GM18867 (cell line): ENCODE measurements around the gene SEMA6A.

ENCODE experiments used
- ATAC-seq: cut with Tn5 transposase; IDR thresholded peaks from one replicate; pipeline ENCODE4 v1.9.1; 2021; ENCODE audit warnings: mild to moderate bottlenecking, moderate library complexity; ENCODE audit not compliant: unreplicated experiment

The SEMA6A gene, protein sequence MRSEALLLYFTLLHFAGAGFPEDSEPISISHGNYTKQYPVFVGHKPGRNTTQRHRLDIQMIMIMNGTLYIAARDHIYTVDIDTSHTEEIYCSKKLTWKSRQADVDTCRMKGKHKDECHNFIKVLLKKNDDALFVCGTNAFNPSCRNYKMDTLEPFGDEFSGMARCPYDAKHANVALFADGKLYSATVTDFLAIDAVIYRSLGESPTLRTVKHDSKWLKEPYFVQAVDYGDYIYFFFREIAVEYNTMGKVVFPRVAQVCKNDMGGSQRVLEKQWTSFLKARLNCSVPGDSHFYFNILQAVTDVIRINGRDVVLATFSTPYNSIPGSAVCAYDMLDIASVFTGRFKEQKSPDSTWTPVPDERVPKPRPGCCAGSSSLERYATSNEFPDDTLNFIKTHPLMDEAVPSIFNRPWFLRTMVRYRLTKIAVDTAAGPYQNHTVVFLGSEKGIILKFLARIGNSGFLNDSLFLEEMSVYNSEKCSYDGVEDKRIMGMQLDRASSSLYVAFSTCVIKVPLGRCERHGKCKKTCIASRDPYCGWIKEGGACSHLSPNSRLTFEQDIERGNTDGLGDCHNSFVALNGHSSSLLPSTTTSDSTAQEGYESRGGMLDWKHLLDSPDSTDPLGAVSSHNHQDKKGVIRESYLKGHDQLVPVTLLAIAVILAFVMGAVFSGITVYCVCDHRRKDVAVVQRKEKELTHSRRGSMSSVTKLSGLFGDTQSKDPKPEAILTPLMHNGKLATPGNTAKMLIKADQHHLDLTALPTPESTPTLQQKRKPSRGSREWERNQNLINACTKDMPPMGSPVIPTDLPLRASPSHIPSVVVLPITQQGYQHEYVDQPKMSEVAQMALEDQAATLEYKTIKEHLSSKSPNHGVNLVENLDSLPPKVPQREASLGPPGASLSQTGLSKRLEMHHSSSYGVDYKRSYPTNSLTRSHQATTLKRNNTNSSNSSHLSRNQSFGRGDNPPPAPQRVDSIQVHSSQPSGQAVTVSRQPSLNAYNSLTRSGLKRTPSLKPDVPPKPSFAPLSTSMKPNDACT

DNA sequence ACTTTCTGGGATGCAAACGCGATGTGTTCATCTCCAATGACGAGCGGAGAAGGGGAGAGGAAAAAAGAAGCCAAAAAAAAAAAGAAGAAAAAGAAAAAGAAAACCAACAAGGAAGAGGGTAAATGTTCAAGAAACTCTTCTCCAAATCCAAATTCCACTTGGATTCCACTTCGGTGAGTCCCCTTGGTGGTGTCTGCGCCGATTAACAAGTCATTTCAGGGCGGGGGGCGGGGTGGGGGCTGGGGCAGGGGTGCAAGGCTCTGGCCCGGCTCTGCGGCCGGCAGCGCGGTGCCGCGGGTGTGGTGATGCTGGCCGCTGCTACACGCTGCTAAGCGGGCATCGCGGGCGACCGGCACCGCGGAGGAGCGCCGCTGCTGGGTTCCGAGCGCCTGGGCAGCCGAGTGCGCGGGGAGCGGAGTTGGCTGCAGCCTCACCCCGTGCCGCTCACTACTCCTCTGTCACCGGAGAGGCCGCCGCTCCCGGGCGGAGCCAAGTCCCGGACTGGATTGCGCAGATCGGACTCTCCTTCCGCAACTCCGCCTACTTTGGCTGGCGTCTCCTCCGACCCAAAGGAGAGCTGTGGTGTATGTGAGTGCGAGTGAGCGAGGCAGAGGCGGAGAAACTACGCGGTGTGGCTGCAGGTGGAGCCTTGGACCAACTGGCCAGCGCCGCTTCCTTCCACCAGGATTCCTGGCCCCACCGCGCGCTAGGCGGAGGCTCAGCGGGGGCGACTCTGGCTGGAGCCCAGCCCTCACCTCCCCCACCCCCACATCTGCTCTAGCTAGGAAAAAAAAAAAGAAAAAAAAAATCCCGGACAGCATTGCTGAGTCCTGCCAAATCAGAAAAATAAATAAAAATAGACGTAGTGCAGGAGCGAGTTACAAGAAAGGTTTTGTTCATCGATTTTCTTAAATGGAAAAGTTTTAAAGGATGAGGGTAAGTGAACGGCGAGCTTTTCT, at the start of gene SEMA6A:
SEMA6A (minus strand) TSS at position 457 of the 959 bp plus-strand sequence. CDS start 69,879 bp downstream, outside the sequence.
- ATAC-seq = peak; percentile 74

DNA sequence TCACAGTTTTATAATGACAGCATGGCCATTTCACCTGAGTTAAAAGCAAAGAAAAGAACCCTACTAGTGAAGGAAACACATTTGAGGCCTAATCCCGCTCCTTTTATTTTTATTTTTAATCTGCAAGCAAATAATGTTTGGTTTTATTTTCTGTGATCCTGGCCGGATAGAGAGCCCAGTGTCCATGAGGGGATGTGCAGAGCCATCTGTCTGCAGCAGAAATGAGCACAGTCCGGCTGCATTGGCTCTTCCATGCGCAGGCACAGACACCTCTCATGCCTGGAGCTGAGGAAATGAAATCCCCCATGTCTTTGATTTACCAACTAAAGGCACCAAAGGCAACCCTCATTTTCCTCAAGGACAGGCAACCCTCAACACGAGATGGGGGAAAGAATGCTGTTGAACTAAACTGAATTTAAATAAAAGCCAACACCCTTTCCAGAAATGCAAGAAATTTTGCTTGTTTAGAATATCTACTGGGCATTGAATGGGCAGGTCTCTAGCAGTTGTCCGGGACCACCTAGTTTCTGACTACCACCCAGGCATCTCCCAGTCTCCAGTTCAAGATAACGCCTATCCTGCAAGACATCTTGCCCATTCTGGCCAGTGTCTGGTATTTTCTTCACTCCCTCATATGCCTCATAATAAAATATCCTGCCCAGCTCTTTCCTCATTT, 47.9 kb upstream of the SEMA6A start:
- no peak for ATAC-seq

DNA sequence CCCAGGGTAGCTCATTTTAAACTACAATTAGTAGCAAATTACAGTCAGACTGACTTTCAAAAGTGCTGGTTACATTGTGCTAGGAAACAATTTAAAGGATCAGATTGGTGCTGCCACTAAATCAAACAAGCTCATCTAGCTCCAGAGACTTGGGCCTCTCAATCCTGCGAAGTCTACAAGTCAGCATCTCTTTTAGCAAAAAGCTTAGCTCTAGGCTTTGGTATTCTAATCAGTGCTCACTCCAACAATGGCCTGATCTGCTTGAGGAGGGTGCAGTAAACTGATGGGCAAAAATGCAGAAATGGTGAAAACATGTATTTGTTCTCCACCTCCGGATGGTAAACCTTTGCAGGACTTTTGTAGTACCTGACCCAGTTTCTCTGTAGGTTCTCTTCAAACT, 47.0 kb upstream of the SEMA6A start:
- ATAC-seq = no peak

- no peak for ATAC-seq
Measured at GRCh38 chr5:116616876-116617275, 42.3 kb upstream of the SEMA6A start.

DNA sequence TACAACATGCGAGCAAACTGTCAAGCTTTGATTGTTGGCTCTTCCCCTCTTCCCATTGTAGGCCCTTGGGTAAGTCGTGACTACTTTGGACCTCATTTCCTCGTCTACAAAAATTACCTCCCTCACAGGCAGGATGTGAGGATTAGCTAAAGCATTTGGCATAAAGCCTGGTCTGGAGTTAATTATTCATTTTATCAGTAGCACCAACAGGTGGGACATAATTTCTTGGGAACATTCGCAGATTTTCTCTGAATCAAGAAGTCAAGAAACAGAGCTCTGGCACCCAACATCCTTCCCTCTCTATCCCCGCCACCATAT, 39.9 kb upstream of the SEMA6A start:
- ATAC-seq = no peak

GRCh38 chr5:116613445-116613844, 38.8 kb upstream of the SEMA6A start:
- peak; percentile 29 for ATAC-seq

DNA sequence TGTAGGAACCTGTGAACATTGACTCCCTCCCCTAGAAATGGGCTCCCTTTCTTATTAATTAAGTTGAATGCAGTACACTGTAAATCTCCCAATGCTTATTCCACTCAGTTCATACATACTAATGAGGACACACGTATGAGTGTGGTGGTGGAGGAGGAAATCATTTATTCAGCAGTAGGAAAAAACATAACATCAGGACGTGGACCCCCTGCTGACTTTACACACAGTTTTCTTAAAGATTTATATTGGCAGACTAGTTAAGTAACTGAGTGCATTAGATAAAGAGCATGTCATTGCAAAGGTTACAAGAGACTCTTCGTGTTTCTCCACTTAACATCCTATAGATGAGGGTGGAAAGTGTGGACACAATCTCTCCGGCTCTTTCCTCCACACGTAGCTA, 37.8 kb upstream of the SEMA6A start:
- ATAC-seq = no peak

- no peak for ATAC-seq
Measured at GRCh38 chr5:116605310-116606070, 30.9 kb upstream of the SEMA6A start.

DNA sequence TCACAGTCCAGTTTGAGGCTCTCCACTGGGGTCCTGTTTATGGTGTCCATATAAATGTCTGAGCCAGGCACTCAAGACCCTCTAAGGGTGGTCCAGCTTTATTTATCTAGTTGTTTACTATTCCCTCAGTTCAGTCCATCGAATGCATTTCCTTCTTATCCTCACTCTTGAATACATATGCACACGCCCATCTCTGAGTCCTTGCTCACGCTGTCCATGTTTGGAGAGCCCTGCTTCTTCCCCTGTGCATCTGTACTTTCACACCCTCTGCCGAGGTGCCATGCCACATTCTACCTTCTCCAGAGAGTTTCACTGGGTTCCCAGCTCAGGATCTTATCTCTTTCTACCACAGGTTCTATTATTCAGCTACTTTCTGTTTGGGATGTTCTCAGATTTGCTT, 30.2 kb upstream of the SEMA6A start:
- no peak for ATAC-seq

DNA sequence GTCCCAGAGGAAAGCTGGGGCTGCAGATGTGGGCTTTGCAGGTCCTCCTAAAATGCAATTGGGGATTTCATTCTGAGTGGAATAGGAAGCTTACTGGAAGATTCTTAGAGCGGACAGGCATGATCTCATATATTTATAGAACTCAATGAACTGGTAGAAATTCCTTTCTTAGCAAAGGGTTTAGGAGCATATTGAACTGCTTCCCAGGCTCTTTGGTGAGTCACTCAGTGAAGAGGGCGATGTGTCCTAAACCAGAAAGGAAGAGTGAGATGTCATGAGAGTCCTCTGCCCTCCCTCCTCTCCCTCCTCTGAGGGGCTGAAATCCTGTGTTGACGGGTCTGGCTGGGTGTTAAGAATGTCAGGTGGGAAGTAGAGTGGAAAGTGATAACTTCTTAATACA, 26.3 kb upstream of the SEMA6A start:
- ATAC-seq = no peak

- ATAC-seq = no peak
Measured at GRCh38 chr5:116598911-116599310, 24.3 kb upstream of the SEMA6A start.

- no peak for ATAC-seq
Measured at GRCh38 chr5:116595498-116595897, 20.9 kb upstream of the SEMA6A start.

- ATAC-seq = no peak
Measured at GRCh38 chr5:116593340-116593739, 18.7 kb upstream of the SEMA6A start.

- ATAC-seq = no peak
Measured at GRCh38 chr5:116585227-116585626, 10.6 kb upstream of the SEMA6A start.

GRCh38 chr5:116583862-116584222, 9.2 kb upstream of the SEMA6A start:
- ATAC-seq = no peak

DNA sequence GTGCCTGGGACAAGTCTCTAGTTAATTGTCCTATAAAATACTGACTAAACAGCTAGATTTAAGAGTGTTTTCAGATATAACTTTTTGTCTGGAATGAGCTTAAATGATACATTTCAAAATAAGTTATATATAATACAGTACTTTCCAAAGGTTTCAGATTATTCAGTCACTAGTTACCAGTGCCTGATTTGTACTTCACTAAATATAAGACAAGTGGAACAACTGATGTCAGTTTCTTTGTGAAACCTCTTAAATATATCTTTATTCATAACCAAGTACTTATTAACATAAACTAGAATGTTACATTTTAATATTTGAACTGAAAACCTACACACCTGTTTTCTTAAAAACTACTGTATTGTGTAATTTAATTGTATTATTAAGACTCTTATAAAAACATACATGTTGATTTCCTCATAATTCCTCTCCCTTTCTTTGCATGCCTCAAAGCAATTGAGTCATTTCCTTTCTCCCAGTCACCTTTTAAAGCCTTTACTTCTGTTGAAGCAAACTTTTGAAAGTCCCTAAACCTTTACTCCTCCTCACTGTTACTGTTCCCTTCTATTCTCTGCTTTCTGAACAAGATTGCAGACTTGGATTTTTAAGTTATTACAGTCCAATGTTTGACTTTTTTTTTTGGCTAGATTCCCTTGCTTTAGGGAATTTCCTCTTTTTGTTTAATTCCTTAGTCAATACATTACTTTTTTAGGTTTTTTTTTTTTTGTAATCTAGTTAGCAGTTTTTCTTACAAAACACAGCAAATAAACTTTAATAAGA, 8.7 kb upstream of the SEMA6A start:
- no peak for ATAC-seq

GRCh38 chr5:116581910-116582309, 7.3 kb upstream of the SEMA6A start:
- ATAC-seq = no peak

GRCh38 chr5:116579144-116579543, 4.5 kb upstream of the SEMA6A start:
- no peak for ATAC-seq

DNA sequence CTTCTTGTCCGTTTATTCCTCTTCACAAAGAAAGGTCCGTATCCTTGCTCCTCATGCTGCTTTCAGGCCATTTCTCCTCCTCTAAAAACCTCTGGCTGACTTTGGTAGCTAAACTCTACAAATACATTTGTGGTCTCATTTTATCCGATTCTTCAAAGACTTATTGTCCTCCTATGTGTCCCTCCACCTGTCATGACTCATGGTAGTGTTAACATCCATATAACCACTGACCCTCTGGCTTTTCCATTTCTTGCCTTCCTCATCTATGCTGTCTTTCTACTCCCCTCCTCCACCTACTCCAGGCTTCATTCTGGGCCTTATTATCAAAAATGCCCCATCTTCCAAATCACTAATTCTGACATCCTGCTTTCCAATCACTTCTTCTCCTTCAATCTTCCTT, 4.1 kb upstream of the SEMA6A start:
- ATAC-seq = no peak
